GM12878 (cell line): ENCODE data around the gene RADIL.

ENCODE experiments used
- CTCF ChIP-seq, 3 experiments: IDR thresholded peaks in 2 of 3; conservative IDR thresholded peaks in 1 of 3; 2 replicates each; pipeline ENCODE4 v1.5.1; 2011; ENCODE audit warnings: low read depth in 3 of 3, low read length in 3 of 3, mild to moderate bottlenecking in 3 of 3, control low read depth in 2 of 3, moderate library complexity in 2 of 3, inconsistent platforms in 1 of 3, mixed read lengths in 1 of 3; ENCODE audit not compliant: control insufficient read depth in 2 of 3, insufficient read depth in 1 of 3; ENCODE audit errors: extremely low read depth in 1 of 3
- KLF5 ChIP-seq: fragments of 450-650 bp; IDR thresholded peaks from 2 replicates; pipeline ENCODE4 v1.6.1; 2014; ENCODE audit warnings: mild to moderate bottlenecking; ENCODE audit not compliant: partially characterized antibody

DNA sequence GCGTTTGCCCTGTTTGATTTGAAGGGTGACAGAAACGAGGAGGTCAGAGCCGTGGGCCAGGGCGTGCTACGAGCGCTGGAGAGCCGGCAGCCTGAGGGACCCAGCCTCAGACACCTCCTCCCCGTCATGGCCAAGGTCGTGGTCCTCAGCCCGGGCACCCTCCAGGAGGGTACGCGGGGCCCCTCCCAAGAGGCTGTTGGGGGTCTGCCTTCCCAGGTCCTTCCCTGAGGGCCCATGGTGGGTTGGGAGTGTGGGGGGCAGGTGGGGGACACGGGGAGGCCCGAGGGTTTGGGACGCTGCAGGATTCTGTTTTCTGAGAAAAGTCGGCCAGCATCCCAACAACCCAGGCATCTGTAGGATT is 100.2 kb downstream of the RADIL start:
- TF ChIP-seq KLF5 (no peak), CTCF (IDR thresholded peaks at IDR 0.05 in 2 of 3, conservative IDR thresholded peaks at IDR 0.05 in 1 of 3; ENCODE audit: control insufficient read depth in 2 of 3, extremely low read depth in 1 of 3, insufficient read depth in 1 of 3, low read depth in 3 of 3, low read length in 3 of 3) (no peak)
